ENCODE results near the gene UMOD. TPM values are rescaled to one million over a fixed set of nuclear protein-coding genes. Genes with fewer than 3 reads are reported as not detected.

Gene UMOD
- not detected for total RNA-seq

DNA sequence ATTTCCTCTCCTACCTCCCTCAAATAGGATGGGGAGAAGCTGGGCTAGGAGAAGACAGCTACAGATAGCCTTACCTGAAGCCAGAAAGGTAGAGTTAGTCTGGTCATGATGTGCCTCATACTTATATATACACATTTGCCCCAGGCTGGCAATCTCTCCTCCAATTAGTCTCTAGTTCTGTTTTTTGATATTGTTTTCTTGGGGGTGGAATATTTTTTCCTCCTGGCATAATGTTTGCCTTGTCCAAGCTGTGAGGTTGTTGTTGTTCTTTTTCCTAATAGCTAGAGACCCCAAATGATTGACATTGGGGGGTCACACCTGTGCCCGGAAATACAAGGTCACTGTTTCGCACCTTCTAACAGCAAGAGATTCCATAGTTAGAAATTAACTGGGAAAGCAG lies at the start of gene UMOD:
TSS of gene UMOD (minus strand) at position 101 of the 400 bp plus-strand sequence. CDS start 1,978 bp downstream, outside the sequence.
- TF ChIP-seq, protein P1, sequence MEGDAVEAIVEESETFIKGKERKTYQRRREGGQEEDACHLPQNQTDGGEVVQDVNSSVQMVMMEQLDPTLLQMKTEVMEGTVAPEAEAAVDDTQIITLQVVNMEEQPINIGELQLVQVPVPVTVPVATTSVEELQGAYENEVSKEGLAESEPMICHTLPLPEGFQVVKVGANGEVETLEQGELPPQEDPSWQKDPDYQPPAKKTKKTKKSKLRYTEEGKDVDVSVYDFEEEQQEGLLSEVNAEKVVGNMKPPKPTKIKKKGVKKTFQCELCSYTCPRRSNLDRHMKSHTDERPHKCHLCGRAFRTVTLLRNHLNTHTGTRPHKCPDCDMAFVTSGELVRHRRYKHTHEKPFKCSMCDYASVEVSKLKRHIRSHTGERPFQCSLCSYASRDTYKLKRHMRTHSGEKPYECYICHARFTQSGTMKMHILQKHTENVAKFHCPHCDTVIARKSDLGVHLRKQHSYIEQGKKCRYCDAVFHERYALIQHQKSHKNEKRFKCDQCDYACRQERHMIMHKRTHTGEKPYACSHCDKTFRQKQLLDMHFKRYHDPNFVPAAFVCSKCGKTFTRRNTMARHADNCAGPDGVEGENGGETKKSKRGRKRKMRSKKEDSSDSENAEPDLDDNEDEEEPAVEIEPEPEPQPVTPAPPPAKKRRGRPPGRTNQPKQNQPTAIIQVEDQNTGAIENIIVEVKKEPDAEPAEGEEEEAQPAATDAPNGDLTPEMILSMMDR (IDR thresholded peaks at IDR 0.05) = no peak
- H3K27me3 ChIP-seq (replicated peaks; ENCODE audit: insufficient read depth) = no peaks in the 10 kb centered on the region
- ATAC-seq (ENCODE audit: insufficient number of reproducible peaks, low FRiP score, low read depth) (no peak), DNase-seq (ENCODE audit: low spot score) (no peak)
- no peak within 1 kb of the TSS for H3K27ac ChIP-seq
- H3K36me3 ChIP-seq = no peaks in the 10 kb centered on the region
- H3K9me3 ChIP-seq = no peaks in the 10 kb centered on the region
- no peaks in the 10 kb centered on the region for H3K4me1 ChIP-seq (ENCODE audit: control insufficient read depth in 1 of 2, low read depth in 2 of 2)
- H3K4me3 ChIP-seq = no peak within 1 kb of the TSS

DNA sequence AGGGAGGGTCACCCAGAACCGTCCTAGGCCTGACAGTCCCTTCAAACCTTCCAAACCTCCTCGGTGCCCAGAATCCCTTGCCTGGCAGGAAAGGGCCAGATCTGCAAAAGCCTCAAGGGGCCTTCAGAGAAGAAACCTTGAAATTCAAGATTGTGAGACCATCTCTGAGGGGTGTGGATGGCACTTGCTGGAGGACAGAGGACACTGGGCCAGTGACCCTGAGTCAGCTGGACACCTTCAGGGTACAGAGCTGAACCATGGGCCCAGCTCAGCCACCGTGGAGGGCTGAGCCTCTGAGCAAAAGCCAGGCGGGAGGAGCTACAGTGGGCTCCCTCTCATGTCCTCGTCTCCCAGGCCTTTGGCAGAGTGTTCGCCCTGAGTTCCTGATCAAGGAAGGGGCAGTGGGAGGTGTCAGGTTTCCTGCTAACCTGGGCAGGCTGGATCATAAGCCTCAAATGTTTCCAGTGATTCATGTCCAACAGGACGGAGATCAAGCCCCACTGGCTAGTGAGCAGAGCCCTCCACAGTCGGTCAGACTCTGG lies 49.0 kb upstream of the UMOD start:
- no peaks in the 10 kb centered on the region for H3K4me1 ChIP-seq (ENCODE audit: control insufficient read depth in 1 of 2, low read depth in 2 of 2)
- H3K9me3 ChIP-seq = no peaks in the 10 kb centered on the region
- no peaks in the 10 kb centered on the region for H3K36me3 ChIP-seq
- TF ChIP-seq, protein P1 (IDR thresholded peaks at IDR 0.05) = no peak
- H3K4me3 ChIP-seq = no peak overlapping the region
- no peak for DNase-seq (ENCODE audit: low spot score)
- ATAC-seq (ENCODE audit: insufficient number of reproducible peaks, low FRiP score, low read depth) = no peak
- H3K27ac ChIP-seq = no peak overlapping the region
- H3K27me3 ChIP-seq (replicated peaks; ENCODE audit: insufficient read depth) = no peaks in the 10 kb centered on the region

DNA sequence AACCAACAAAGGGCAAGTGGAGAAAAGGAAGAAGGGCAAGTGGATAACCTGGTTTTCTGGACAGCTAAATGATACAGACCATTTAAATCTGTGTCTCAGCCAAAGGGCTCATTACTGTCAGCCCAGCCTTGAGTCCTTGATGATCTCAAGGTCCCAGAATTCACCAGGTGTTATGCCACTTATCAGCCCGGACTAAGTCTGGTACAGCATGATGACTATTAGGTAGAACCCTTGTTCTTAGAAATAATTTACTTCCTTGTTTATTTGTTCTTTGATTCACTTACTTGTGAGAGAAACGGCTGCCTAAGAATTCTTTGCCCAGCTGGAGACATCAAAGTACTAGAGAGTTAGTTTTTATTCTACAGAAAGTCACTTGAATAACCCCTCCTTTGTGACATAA lies 48.6 kb upstream of the UMOD start:
- TF ChIP-seq, protein P1 (IDR thresholded peaks at IDR 0.05) = no peak
- Histone ChIP-seq H3K27ac (no peak overlapping the region), H3K27me3 (replicated peaks; ENCODE audit: insufficient read depth) (no peaks in the 10 kb centered on the region), H3K4me1 (ENCODE audit: control insufficient read depth in 1 of 2, low read depth in 2 of 2) (no peaks in the 10 kb centered on the region), H3K4me3 (no peak overlapping the region), H3K36me3 (no peaks in the 10 kb centered on the region), H3K9me3 (no peaks in the 10 kb centered on the region)
- ATAC-seq (ENCODE audit: insufficient number of reproducible peaks, low FRiP score, low read depth) = no peak
- no peak for DNase-seq (ENCODE audit: low spot score)

DNA sequence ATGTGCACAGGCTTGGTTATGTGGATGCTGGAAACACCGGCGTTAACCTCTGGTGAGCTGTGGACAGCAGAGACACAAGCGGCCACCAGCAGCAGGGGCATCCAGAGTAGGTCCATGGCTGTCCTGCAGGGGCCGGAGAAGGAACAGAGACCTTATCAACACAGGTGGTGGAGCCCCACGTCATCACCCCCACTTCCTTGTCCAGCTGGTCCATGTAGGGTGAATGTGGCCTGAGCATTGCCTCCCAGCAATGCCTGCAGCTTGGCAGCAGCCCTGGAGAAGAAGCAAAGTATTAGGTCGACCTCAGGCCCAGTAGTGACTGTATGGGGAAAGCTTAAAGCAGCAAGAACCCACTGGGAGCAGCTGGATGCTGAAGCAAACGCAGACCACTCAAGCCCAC lies 46.7 kb upstream of the UMOD start:
- TF ChIP-seq, protein P1 (IDR thresholded peaks at IDR 0.05) = no peak
- DNase-seq (ENCODE audit: low spot score) = no peak
- H3K36me3 ChIP-seq = no peaks in the 10 kb centered on the region

DNA sequence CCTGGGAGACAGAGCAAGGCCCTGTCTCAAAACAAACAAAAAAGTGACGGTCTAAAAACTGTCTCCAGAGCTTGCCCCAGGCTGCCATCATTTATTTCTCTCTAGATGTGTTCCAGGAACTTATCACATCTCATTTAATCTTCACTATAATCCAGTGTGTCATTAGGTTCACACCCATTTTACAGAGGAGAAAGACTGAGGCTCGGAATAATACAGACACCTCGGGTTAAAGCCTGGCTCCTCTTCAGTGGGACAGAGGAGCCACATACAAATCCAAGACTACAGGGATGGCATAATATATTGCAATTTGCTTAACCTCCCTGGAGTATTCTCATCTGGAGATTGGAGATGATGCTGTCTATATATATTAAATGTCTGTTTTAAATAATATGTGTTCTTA lies 46.1 kb upstream of the UMOD start:
- no peaks in the 10 kb centered on the region for H3K36me3 ChIP-seq
- no peaks in the 10 kb centered on the region for H3K27me3 ChIP-seq (replicated peaks; ENCODE audit: insufficient read depth)
- H3K4me1 ChIP-seq (ENCODE audit: control insufficient read depth in 1 of 2, low read depth in 2 of 2) = peaks cover 9 to 11% of the 10 kb centered on the region in 2 donors
- DNase-seq (ENCODE audit: low spot score) (no peak), ATAC-seq (ENCODE audit: insufficient number of reproducible peaks, low FRiP score, low read depth) (no peak)
- no peaks in the 10 kb centered on the region for H3K9me3 ChIP-seq
- TF ChIP-seq, protein P1 (IDR thresholded peaks at IDR 0.05) = no peak
- no peak overlapping the region for H3K4me3 ChIP-seq
- H3K27ac ChIP-seq = no peak overlapping the region

More for the DNA sequence above, 46.7 kb upstream of the UMOD start:
- H3K4me3 ChIP-seq = no peak overlapping the region
- H3K27me3 ChIP-seq (replicated peaks; ENCODE audit: insufficient read depth) = no peaks in the 10 kb centered on the region
- ATAC-seq (ENCODE audit: insufficient number of reproducible peaks, low FRiP score, low read depth) = no peak
- peaks cover 4 to 5% of the 10 kb centered on the region in 2 donors for H3K4me1 ChIP-seq (ENCODE audit: control insufficient read depth in 1 of 2, low read depth in 2 of 2)
- no peaks in the 10 kb centered on the region for H3K9me3 ChIP-seq
- no peak overlapping the region for H3K27ac ChIP-seq

All from thoracic aorta (tissue), 2 donors.